Measurements from ENCODE around the gene LIAS. TPM values are rescaled to one million over a fixed set of nuclear protein-coding genes. Genes with fewer than 3 reads are reported as not detected.
A peak's percentile ranks its signal among the peaks of the same experiment; 100 is the strongest.

LIAS gene
- total and polyA plus RNA-seq, 2 of the 13 experiments (the other 11 are each of a cell fraction or from before 2014, with no cell fraction given): 16.0 to 16.6 TPM

DNA sequence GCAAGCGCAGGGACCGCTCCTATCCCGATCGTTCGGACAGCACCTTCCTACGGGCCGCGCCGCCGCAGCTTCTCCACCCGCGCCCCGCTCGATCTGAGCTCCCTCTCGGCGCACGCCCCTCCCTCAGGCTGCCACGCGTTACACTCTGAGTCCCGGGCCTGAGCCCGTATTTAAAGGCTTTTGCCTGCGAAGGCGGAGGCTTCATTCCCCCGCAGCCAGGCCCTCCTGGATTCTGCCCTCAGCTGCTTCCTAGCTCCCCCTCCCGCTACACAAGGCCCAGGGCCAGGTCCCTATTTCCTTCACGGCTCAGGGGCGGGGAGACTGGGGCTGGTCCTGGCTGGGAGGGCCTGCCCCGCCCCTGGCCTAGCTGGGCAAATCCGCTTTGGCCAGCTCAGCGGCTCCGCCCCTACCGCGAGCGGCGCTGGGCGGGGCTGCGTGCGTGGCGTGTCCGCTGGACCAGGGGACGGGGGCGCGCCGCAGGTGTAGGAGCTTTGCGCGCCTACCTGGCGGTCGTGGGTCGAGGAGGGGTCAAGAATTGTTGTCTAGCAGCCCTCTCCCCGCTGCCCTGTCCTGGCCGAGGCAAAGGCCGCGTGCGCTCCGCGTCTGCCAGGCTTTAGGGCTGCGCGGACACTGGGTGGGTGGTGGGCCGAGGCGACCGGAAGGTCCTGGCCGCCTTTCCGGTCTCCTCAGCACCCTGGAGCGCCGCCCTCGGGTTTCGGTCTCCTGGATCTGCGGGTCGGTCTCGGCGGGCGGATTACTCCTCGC is 68.6 kb downstream of the LIAS start, which contains the start of gene UGDH (continued):
- peak; percentile 69 for TF ChIP-seq ISL2 (CRISPR knock-in tag; IDR thresholded peaks at IDR 0.05)
- no peak for TF ChIP-seq SMC3 (IDR thresholded peaks at IDR 0.05; ENCODE audit: low read length)
- no peak for TF ChIP-seq ZFP36 (IDR thresholded peaks at IDR 0.05; ENCODE audit: borderline replicate concordance, low read depth, low read length, partially characterized antibody)
- TF ChIP-seq SKI (IDR thresholded peaks at IDR 0.05; ENCODE audit: partially characterized antibody): peak; percentile 30
- TF ChIP-seq CCDC6 (CRISPR knock-in tag; IDR thresholded peaks at IDR 0.05): peak; percentile 95
- peak; percentile 100 for TF ChIP-seq RBFOX2 (IDR thresholded peaks at IDR 0.05; ENCODE audit: low read depth, low read length)
- TF ChIP-seq HOXD1 (CRISPR knock-in tag; IDR thresholded peaks at IDR 0.05): no peak
- peak; percentile 51; the same call in 1 of the 2 replicates for TF ChIP-seq ZNF180 (CRISPR knock-in tag; IDR thresholded peaks at IDR 0.05; ENCODE audit: borderline replicate concordance, low read depth)
- TF ChIP-seq ATF5 (CRISPR knock-in tag; IDR thresholded peaks at IDR 0.05; ENCODE audit: low read depth): 0 out of 2 replicates have a peak, but pooled peaks have one; percentile 42
- TF ChIP-seq, protein P1, sequence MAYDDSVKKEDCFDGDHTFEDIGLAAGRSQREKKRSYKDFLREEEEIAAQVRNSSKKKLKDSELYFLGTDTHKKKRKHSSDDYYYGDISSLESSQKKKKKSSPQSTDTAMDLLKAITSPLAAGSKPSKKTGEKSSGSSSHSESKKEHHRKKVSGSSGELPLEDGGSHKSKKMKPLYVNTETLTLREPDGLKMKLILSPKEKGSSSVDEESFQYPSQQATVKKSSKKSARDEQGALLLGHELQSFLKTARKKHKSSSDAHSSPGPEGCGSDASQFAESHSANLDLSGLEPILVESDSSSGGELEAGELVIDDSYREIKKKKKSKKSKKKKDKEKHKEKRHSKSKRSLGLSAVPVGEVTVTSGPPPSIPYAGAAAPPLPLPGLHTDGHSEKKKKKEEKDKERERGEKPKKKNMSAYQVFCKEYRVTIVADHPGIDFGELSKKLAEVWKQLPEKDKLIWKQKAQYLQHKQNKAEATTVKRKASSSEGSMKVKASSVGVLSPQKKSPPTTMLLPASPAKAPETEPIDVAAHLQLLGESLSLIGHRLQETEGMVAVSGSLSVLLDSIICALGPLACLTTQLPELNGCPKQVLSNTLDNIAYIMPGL (CRISPR knock-in tag; IDR thresholded peaks at IDR 0.05; ENCODE audit: borderline replicate concordance in 1 of 2, low read depth in 1 of 2): peak; percentile 66 to 77
- peak; percentile 67; the same call in 1 of the 2 replicates for TF ChIP-seq PHF20 (CRISPR knock-in tag; IDR thresholded peaks at IDR 0.05)
- peak; percentile 14; the same call in 1 of the 2 replicates for TF ChIP-seq HCFC1 (IDR thresholded peaks at IDR 0.05; ENCODE audit: low read depth, low read length)
- peak; percentile 74; the same call in 1 of the 2 replicates for TF ChIP-seq ZNF160 (CRISPR knock-in tag; IDR thresholded peaks at IDR 0.05)
- TF ChIP-seq TCF7L2 (IDR thresholded peaks at IDR 0.05; ENCODE audit: low read depth, low read length): no peak
- no peak for TF ChIP-seq ATM (IDR thresholded peaks at IDR 0.05; ENCODE audit: borderline replicate concordance)
- peak; percentile 53; the same call in 1 of the 2 replicates for TF ChIP-seq ZMYM3 (CRISPR knock-in tag; IDR thresholded peaks at IDR 0.05)
- peak; percentile 96 for TF ChIP-seq TARDBP (CRISPR knock-in tag; IDR thresholded peaks at IDR 0.05)
- TF ChIP-seq ESRRA (CRISPR knock-in tag; IDR thresholded peaks at IDR 0.05; ENCODE audit: low read depth): peak; percentile 76; the same call in 1 of the 2 replicates
- no peak for TF ChIP-seq MZF1 (CRISPR knock-in tag; IDR thresholded peaks at IDR 0.05; ENCODE audit: borderline replicate concordance)
- TF ChIP-seq ZNF276 (CRISPR knock-in tag; IDR thresholded peaks at IDR 0.05; ENCODE audit: low read depth): no peak
- TF ChIP-seq ZFP36L2 (CRISPR knock-in tag; IDR thresholded peaks at IDR 0.05): no peak
- TF ChIP-seq, protein P2, sequence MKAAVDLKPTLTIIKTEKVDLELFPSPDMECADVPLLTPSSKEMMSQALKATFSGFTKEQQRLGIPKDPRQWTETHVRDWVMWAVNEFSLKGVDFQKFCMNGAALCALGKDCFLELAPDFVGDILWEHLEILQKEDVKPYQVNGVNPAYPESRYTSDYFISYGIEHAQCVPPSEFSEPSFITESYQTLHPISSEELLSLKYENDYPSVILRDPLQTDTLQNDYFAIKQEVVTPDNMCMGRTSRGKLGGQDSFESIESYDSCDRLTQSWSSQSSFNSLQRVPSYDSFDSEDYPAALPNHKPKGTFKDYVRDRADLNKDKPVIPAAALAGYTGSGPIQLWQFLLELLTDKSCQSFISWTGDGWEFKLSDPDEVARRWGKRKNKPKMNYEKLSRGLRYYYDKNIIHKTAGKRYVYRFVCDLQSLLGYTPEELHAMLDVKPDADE (CRISPR knock-in tag; IDR thresholded peaks at IDR 0.05): peak; percentile 62; the same call in 1 of the 2 replicates
- no peak for TF ChIP-seq SATB2 (CRISPR knock-in tag; IDR thresholded peaks at IDR 0.05)
- TF ChIP-seq KLF15 (CRISPR knock-in tag; IDR thresholded peaks at IDR 0.05; ENCODE audit: borderline replicate concordance): no peak; the same call in 1 of the 2 replicates

Data from HepG2 (cell line).